SK-N-MC (cell line): ENCODE data around the gene NADSYN1.
"Not testable (repeated sequence)": the region's sequence is repeated elsewhere in the genome, so short reads cannot be mapped to it uniquely, and the experiment has no call there.

Source experiments
- DNase-seq: peaks from one replicate; pipeline ENCODE4 v3.0.0-alpha.2; 2011; ENCODE audit warnings: low read depth, low spot score
- H3K27ac ChIP-seq: fragments of 200-600 bp; sonication (generic); 2 replicates; pipeline ENCODE4 v1.5.1; 2016; ENCODE audit warnings: mixed run types
- H3K36me3 ChIP-seq: fragments of 200-600 bp; sonication (generic); 2 replicates; pipeline ENCODE4 v1.6.1; 2017; ENCODE audit warnings: antibody characterized with exemption, low read length, mixed read lengths; ENCODE audit not compliant: insufficient read depth
- H3K4me3 ChIP-seq: fragments of 200-600 bp; sonication (generic); 2 replicates; pipeline ENCODE4 v1.5.1; 2016
- H3K9ac ChIP-seq: fragments of 200-600 bp; sonication (generic); 2 replicates; pipeline ENCODE4 v1.8.0; 2017; ENCODE audit warnings: mixed run types, mixed read lengths; ENCODE audit not compliant: insufficient read length
- H3K9me3 ChIP-seq: fragments of 200-600 bp; sonication (generic); 2 replicates; pipeline ENCODE4 v1.6.1; 2017; ENCODE audit warnings: low read depth, mild to moderate bottlenecking, antibody characterized with exemption, low read length, moderate library complexity, mixed read lengths
- EZH2 ChIP-seq: fragments of 200-600 bp; sonication (generic); IDR thresholded peaks from one replicate; pipeline ENCODE4 v1.6.1; 2017; ENCODE audit warnings: antibody characterized with exemption
- FOXP2 ChIP-seq: optimal IDR thresholded peaks from 2 replicates; pipeline ENCODE3; 2011; ENCODE audit warnings: mild to moderate bottlenecking, moderate library complexity; ENCODE audit not compliant: insufficient read depth; ENCODE audit errors: extremely low read length, control extremely low read depth
- POLR2AphosphoS5 ChIP-seq: IDR thresholded peaks from 2 replicates; pipeline ENCODE4 v1.6.1; 2012; ENCODE audit warnings: mild to moderate bottlenecking, low read depth, low read length, borderline replicate concordance

NADSYN1 gene

GRCh38 chr11:71525938-71526495, 73.0 kb downstream of the NADSYN1 start:
- Histone ChIP-seq H3K36me3 (no peaks in the 10 kb centered on the region), H3K27ac (no peak overlapping the region), H3K4me3 (no peak overlapping the region), H3K9me3 (no peaks in the 10 kb centered on the region), H3K9ac (no peak overlapping the region)
- DNase-seq: no peak
- no peak for TF ChIP-seq FOXP2
- no peak for TF ChIP-seq EZH2
- TF ChIP-seq POLR2AphosphoS5: no peak

GRCh38 chr11:71526796-71527575, 74.0 kb downstream of the NADSYN1 start, which contains the start of gene KRTAP5-7:
Gene KRTAP5-7 (plus strand): TSS chr11:71527267. CDS start chr11:71527301, 34 bp downstream.
- not testable (repeated sequence) for H3K27ac ChIP-seq, DNase-seq, H3K36me3 ChIP-seq, H3K9me3 ChIP-seq, H3K9ac ChIP-seq, H3K4me3 ChIP-seq

- H3K9ac ChIP-seq: no peak overlapping the region
- no peaks in the 10 kb centered on the region for H3K36me3 ChIP-seq
- no peak for DNase-seq
- no peak overlapping the region for H3K27ac ChIP-seq
- no peaks in the 10 kb centered on the region for H3K9me3 ChIP-seq
- H3K4me3 ChIP-seq: no peak overlapping the region
- TF ChIP-seq POLR2AphosphoS5 (no peak), EZH2 (no peak), FOXP2 (no peak)
Measured at GRCh38 chr11:71527576-71528210, 74.7 kb downstream of the NADSYN1 start.

- DNase-seq: no peak
- H3K9me3 ChIP-seq: no peaks in the 10 kb centered on the region
- no peak overlapping the region for H3K4me3 ChIP-seq
- H3K36me3 ChIP-seq: no peaks in the 10 kb centered on the region
- H3K27ac ChIP-seq: no peak overlapping the region
- H3K9ac ChIP-seq: no peak overlapping the region
- no peak for TF ChIP-seq EZH2
Measured at GRCh38 chr11:71530602-71531001, 77.6 kb downstream of the NADSYN1 start.

GRCh38 chr11:71532036-71532610, 79.1 kb downstream of the NADSYN1 start:
- Histone ChIP-seq H3K36me3 (no peaks in the 10 kb centered on the region), H3K9me3 (no peaks in the 10 kb centered on the region), H3K27ac (no peak overlapping the region), H3K4me3 (no peak overlapping the region), H3K9ac (no peak overlapping the region)
- TF ChIP-seq FOXP2 (no peak), EZH2 (no peak), POLR2AphosphoS5 (no peak)
- no peak for DNase-seq

- not testable (repeated sequence) for H3K9ac ChIP-seq, H3K27ac ChIP-seq, DNase-seq, H3K9me3 ChIP-seq, H3K4me3 ChIP-seq, H3K36me3 ChIP-seq
Measured at GRCh38 chr11:71534711-71535608, 82.0 kb downstream of the NADSYN1 start.

GRCh38 chr11:71535825-71536224, 82.8 kb downstream of the NADSYN1 start:
- no peak for DNase-seq
- no peak for TF ChIP-seq POLR2AphosphoS5
- no peak for TF ChIP-seq EZH2
- no peak for TF ChIP-seq FOXP2
- Histone ChIP-seq H3K36me3 (no peaks in the 10 kb centered on the region), H3K4me3 (no peak overlapping the region), H3K9ac (no peak overlapping the region), H3K27ac (no peak overlapping the region), H3K9me3 (no peaks in the 10 kb centered on the region)

GRCh38 chr11:71537537-71537936, 84.5 kb downstream of the NADSYN1 start:
- no peak overlapping the region for H3K9ac ChIP-seq
- no peaks in the 10 kb centered on the region for H3K9me3 ChIP-seq
- H3K27ac ChIP-seq: no peak overlapping the region
- TF ChIP-seq POLR2AphosphoS5 (no peak), FOXP2 (no peak), EZH2 (no peak)
- DNase-seq: no peak
- no peaks in the 10 kb centered on the region for H3K36me3 ChIP-seq
- H3K4me3 ChIP-seq: no peak overlapping the region

- not testable (repeated sequence) for DNase-seq, H3K36me3 ChIP-seq, H3K9me3 ChIP-seq, H3K4me3 ChIP-seq, H3K9ac ChIP-seq, H3K27ac ChIP-seq
Measured at GRCh38 chr11:71537977-71538665, 85.1 kb downstream of the NADSYN1 start, which contains the start of gene KRTAP5-8. Gene KRTAP5-8 (plus strand): TSS chr11:71538025. CDS start chr11:71538056, 31 bp downstream.
